HCT116 (cell line): ENCODE data around the gene PJA1. TPM values are rescaled to one million over a fixed set of nuclear protein-coding genes. Genes with fewer than 3 reads are reported as not detected.

Experiments
- ATAC-seq: fragments of 200-7000 bp; cut with Tn5 transposase; 2 replicates; pipeline ENCODE4 v1.9.1; 2020; ENCODE audit warnings: mild to moderate bottlenecking, moderate library complexity
- BruUV-seq: library from RNA; stranded (reverse); fragments of 400-500 nt; replicated peaks from 2 replicates; lab custom pipeline; 2021; lab: Mats Ljungman, UMichigan
- CTCF ChIA-PET: fragments of 300-600 bp; sonication (Branson Sonifier 250); formaldehyde crosslinking; loops from one replicate; lab custom pipeline; 2021; ENCODE audit warnings: antibody characterized with exemption; lab: Charles Lee
- POLR2A ChIA-PET: fragments of 300-600, 350-600 bp; sonication (Branson Sonifier 250); formaldehyde crosslinking; loops from one replicate; lab custom pipeline; 2021; ENCODE audit warnings: antibody characterized with exemption; lab: Charles Lee
- RAD21 ChIA-PET, 2 experiments: fragments of 300-600 bp; sonication (Branson Sonifier 250); formaldehyde crosslinking; loops; one replicate each; lab custom pipeline; 2023; ENCODE audit warnings: low total read pairs in 2 of 2; ENCODE audit not compliant: uncharacterized antibody in 2 of 2, unreplicated experiment in 2 of 2, low non-redundant PET in 1 of 2; lab: Charles Lee
- DNase-seq: peaks from one replicate; pipeline ENCODE4 v3.0.0-alpha.2; 2010; ENCODE audit warnings: low read depth, low spot score
- H2AFZ ChIP-seq: fragments of 200-600 bp; shearing (Covaris generic), sonication (generic); 2 replicates; pipeline ENCODE4 v1.6.1; 2017; ENCODE audit warnings: low read depth, mixed run types, mixed read lengths, antibody characterized with exemption, low read length; ENCODE audit not compliant: poor library complexity, severe bottlenecking
- H3K27ac ChIP-seq: 2 replicates; pipeline ENCODE4 v1.5.1; 2012; ENCODE audit warnings: low read depth, low read length
- H3K27me3 ChIP-seq: fragments of 200-600 bp; sonication (generic); 2 replicates; pipeline ENCODE4 v1.6.1; 2016; ENCODE audit warnings: mixed run types, low read length, mixed read lengths; ENCODE audit not compliant: insufficient read depth
- H3K36me3 ChIP-seq, 2 experiments: fragments of 200-500 bp in 1 of 2; fragments of 200-600 bp in 1 of 2; sonication (Bioruptor generic) in 1 of 2; sonication (generic) in 1 of 2; 2 replicates each; pipeline versions ENCODE4 v1.5.1 to v1.6.1; 2014 to 2016; ENCODE audit warnings: low read length in 2 of 2, inconsistent platforms in 1 of 2, mixed read lengths in 1 of 2, mixed run types in 1 of 2; ENCODE audit not compliant: insufficient read depth in 2 of 2, control insufficient read depth in 1 of 2
- H3K4me1 ChIP-seq, 2 experiments: fragments of 200-600 bp in 1 of 2; sonication (generic) in 1 of 2; 2 replicates each; pipeline versions ENCODE4 v1.5.1 to v1.6.1; 2012 to 2017; ENCODE audit warnings: low read length in 2 of 2, inconsistent platforms in 1 of 2, mild to moderate bottlenecking in 1 of 2, mixed read lengths in 1 of 2, mixed run types in 1 of 2, moderate library complexity in 1 of 2; ENCODE audit not compliant: insufficient read depth in 2 of 2, control insufficient read depth in 1 of 2
- H3K4me2 ChIP-seq: fragments of 200-600 bp; sonication (generic); 2 replicates; pipeline ENCODE4 v1.6.1; 2017; ENCODE audit warnings: mixed run types, low read length, mixed read lengths
- H3K4me3 ChIP-seq, 2 experiments: fragments of 200-600 bp in 1 of 2; sonication (generic) in 1 of 2; replicated peaks in 1 of 2; 2 replicates each; pipeline ENCODE4 v1.5.1; 2011 to 2016; ENCODE audit warnings: low read length in 2 of 2, control low read depth in 1 of 2, low read depth in 1 of 2, mild to moderate bottlenecking in 1 of 2, mixed read lengths in 1 of 2, mixed run types in 1 of 2
- H3K79me2 ChIP-seq: fragments of 200-600 bp; sonication (generic); 2 replicates; pipeline ENCODE4 v1.6.1; 2017; ENCODE audit warnings: mild to moderate bottlenecking, mixed run types, low read length, moderate library complexity, mixed read lengths; ENCODE audit not compliant: insufficient read depth
- H3K9ac ChIP-seq: fragments of 200-600 bp; sonication (generic); 2 replicates; pipeline ENCODE4 v1.6.1; 2016; ENCODE audit warnings: low read length, mixed read lengths
- H3K9me2 ChIP-seq: fragments of 200-600 bp; sonication (generic), shearing (Covaris generic); 2 replicates; pipeline ENCODE4 v1.6.1; 2017; ENCODE audit warnings: mixed run types, mild to moderate bottlenecking, moderate library complexity; ENCODE audit not compliant: insufficient read depth
- H3K9me3 ChIP-seq, 2 experiments: fragments of 200-500 bp in 1 of 2; fragments of 200-600 bp in 1 of 2; sonication (Bioruptor generic) in 1 of 2; sonication (generic) in 1 of 2; 2 replicates each; pipeline ENCODE4 v1.6.1; 2014 to 2017; ENCODE audit warnings: low read length in 2 of 2, mixed read lengths in 2 of 2, inconsistent platforms in 1 of 2, low read depth in 1 of 2, mild to moderate bottlenecking in 1 of 2, mixed run types in 1 of 2, moderate library complexity in 1 of 2; ENCODE audit not compliant: control insufficient read depth in 1 of 2, insufficient read depth in 1 of 2
- H4K20me1 ChIP-seq: fragments of 200-600 bp; sonication (generic), shearing (Covaris generic); 2 replicates; pipeline ENCODE4 v1.6.1; 2017; ENCODE audit warnings: mixed run types, mild to moderate bottlenecking, moderate library complexity; ENCODE audit not compliant: insufficient read depth
- ATF3 ChIP-seq: IDR thresholded peaks from 2 replicates; pipeline ENCODE4 v1.6.1; 2012
- CEBPB ChIP-seq: IDR thresholded peaks from 2 replicates; pipeline ENCODE4 v1.6.1; 2012; ENCODE audit warnings: low read depth
- ELF1 ChIP-seq: IDR thresholded peaks from 2 replicates; pipeline ENCODE4 v1.6.1; 2012; ENCODE audit warnings: low read depth, borderline replicate concordance
- JUND ChIP-seq: IDR thresholded peaks from 2 replicates; pipeline ENCODE4 v1.6.1; 2012
- MAX ChIP-seq: IDR thresholded peaks from 2 replicates; pipeline ENCODE4 v1.6.1; 2012
- POLR2AphosphoS5 ChIP-seq: IDR thresholded peaks from 2 replicates; pipeline ENCODE4 v1.6.1; 2011; ENCODE audit warnings: mild to moderate bottlenecking, low read depth, low read length, moderate library complexity
- SP1 ChIP-seq: IDR thresholded peaks from 2 replicates; pipeline ENCODE4 v1.6.1; 2012; ENCODE audit warnings: low read depth
- intact Hi-C: fragments of 100-400 bp; cut with micrococcal nuclease; formaldehyde crosslinking; loops from 2 replicates; pipeline ENCODE4 v1.10.0; 2022
- total RNA-seq: library from RNA; stranded (reverse); gene quantifications from one replicate; pipeline ENCODE4 v1.2.1, GENCODE V29; 2021; ENCODE audit not compliant: unreplicated experiment
- TF ChIP-seq, protein P1 (sequence below), 3 experiments: fragments of 200-600 bp in 1 of 3; sonication (generic) in 1 of 3; IDR thresholded peaks in 2 of 3; conservative IDR thresholded peaks in 1 of 3; 2 replicates each; pipeline ENCODE4 v1.5.1; 2012 to 2017; ENCODE audit warnings: low read depth in 2 of 3, low read length in 2 of 3, antibody characterized with exemption in 1 of 3, borderline replicate concordance in 1 of 3, control low read depth in 1 of 3, mild to moderate bottlenecking in 1 of 3, mixed read lengths in 1 of 3, mixed run types in 1 of 3, moderate library complexity in 1 of 3; ENCODE audit not compliant: insufficient read depth in 1 of 3

PJA1 gene
- total RNA-seq, 1 experiment from 2014 or later: 15.7 TPM

GRCh38 chrX:69146739-69147138, 18.5 kb downstream of the PJA1 start:
- H3K4me3 ChIP-seq: no peak overlapping the region
- DNase-seq: no peak

DNA sequence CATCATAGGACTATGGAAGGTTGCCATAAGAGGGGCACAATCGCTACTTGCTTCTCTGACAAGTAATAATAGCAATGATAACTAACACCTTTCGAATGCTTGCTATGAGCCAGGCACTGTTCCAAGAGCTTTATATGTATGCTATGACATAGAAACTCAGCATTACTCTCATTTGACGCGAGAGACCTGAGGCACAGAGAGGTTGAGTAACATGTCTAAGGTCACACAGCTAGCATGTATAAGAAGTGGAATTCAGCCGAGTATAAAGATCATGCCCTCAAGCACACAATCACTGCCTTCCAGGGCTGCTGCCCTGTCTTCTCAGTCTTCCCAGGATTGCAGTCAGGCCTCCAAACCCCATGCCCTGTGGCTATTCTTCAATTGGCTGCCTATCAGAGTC, 19.5 kb downstream of the PJA1 start:
- no peak for TF ChIP-seq JUND
- no peak for TF ChIP-seq POLR2AphosphoS5
- TF ChIP-seq, protein P1, sequence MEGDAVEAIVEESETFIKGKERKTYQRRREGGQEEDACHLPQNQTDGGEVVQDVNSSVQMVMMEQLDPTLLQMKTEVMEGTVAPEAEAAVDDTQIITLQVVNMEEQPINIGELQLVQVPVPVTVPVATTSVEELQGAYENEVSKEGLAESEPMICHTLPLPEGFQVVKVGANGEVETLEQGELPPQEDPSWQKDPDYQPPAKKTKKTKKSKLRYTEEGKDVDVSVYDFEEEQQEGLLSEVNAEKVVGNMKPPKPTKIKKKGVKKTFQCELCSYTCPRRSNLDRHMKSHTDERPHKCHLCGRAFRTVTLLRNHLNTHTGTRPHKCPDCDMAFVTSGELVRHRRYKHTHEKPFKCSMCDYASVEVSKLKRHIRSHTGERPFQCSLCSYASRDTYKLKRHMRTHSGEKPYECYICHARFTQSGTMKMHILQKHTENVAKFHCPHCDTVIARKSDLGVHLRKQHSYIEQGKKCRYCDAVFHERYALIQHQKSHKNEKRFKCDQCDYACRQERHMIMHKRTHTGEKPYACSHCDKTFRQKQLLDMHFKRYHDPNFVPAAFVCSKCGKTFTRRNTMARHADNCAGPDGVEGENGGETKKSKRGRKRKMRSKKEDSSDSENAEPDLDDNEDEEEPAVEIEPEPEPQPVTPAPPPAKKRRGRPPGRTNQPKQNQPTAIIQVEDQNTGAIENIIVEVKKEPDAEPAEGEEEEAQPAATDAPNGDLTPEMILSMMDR (IDR thresholded peaks at IDR 0.05 in 2 of 3, conservative IDR thresholded peaks at IDR 0.05 in 1 of 3; ENCODE audit: borderline replicate concordance in 1 of 3, insufficient read depth in 1 of 3, low read depth in 2 of 3, low read length in 2 of 3): no peak
- no peak for TF ChIP-seq SP1
- TF ChIP-seq, all 23 proteins: peak for 0
- Histone ChIP-seq H3K4me2 (no peak overlapping the region), H3K4me3 (no peak overlapping the region), H3K27ac (no peak overlapping the region), H3K27me3 (no peaks in the 10 kb centered on the region), H3K4me1 (peaks cover 4 to 31% of the 10 kb centered on the region in 2 experiments; a peak in 3 of 4 replicates), H2AFZ (no peak overlapping the region), H3K9ac (no peak overlapping the region), H3K9me2 (no peaks in the 10 kb centered on the region), H3K36me3 (no peaks in the 10 kb centered on the region), H4K20me1 (no peaks in the 10 kb centered on the region), H3K79me2 (no peaks in the 10 kb centered on the region), H3K9me3 (no peaks in the 10 kb centered on the region)
- intact Hi-C loops: no loop called here
- BruUV-seq: no TSS peak
- no peak for ATAC-seq
- ChIA-PET POLR2A (no interaction called here), RAD21 (no interaction called here), CTCF (no interaction called here)
- DNase-seq: no peak

More at GRCh38 chrX:69146739-69147138, 18.5 kb downstream of the PJA1 start:
- H3K4me2 ChIP-seq: no peak overlapping the region
- intact Hi-C loops: no loop called here
- H2AFZ ChIP-seq: no peak overlapping the region
- RAD21 ChIA-PET: no interaction called here
- POLR2A ChIA-PET: no interaction called here
- H3K36me3 ChIP-seq: no peaks in the 10 kb centered on the region
- CTCF ChIA-PET: no interaction called here
- H3K9me3 ChIP-seq: no peaks in the 10 kb centered on the region
- TF ChIP-seq ATF3: no peak
- no peak for TF ChIP-seq ELF1
- TF ChIP-seq CEBPB: no peak
- TF ChIP-seq MAX: no peak
- H3K27ac ChIP-seq: no peak overlapping the region
- BruUV-seq: no TSS peak
- no peak for ATAC-seq
- H3K9me2 ChIP-seq: no peaks in the 10 kb centered on the region
- H4K20me1 ChIP-seq: no peaks in the 10 kb centered on the region
- peaks cover 4 to 41% of the 10 kb centered on the region in 2 experiments; a peak in 3 of 4 replicates for H3K4me1 ChIP-seq
- no peaks in the 10 kb centered on the region for H3K79me2 ChIP-seq
- no peak overlapping the region for H3K9ac ChIP-seq
- H3K27me3 ChIP-seq: no peaks in the 10 kb centered on the region
